ENCODE results near the gene LYG1. TPM values are rescaled to one million over a fixed set of nuclear protein-coding genes. Genes with fewer than 3 reads are reported as not detected.

The LYG1 gene
- total RNA-seq, 6 experiments from 2014 or later = 0.23 to 0.70 (median 0.27) TPM; not detected in 1

- H3K4me1 Mint-ChIP-seq (ENCODE audit: low read depth) = no peaks in the 10 kb centered on the region
- H3K27ac Mint-ChIP-seq = no peak overlapping the region
- no peak for DNase-seq
- no peak overlapping the region for H3K4me3 Mint-ChIP-seq
- H3K27me3 Mint-ChIP-seq (ENCODE audit: insufficient read depth) = no peaks in the 10 kb centered on the region; the same call in 1 of the 2 replicates
- no peaks in the 10 kb centered on the region for H3K36me3 Mint-ChIP-seq (ENCODE audit: low read depth)
- TF ChIP-seq CTCF (IDR thresholded peaks at IDR 0.05) = no peak
- no peaks in the 10 kb centered on the region for H3K9me3 Mint-ChIP-seq
These were observed 60.6 kb downstream of the LYG1 start for GRCh38 chr2:99240431-99240830.

- Mint-ChIP-seq H3K9me3 (no peaks in the 10 kb centered on the region), H3K27ac (no peak overlapping the region), H3K4me3 (no peak overlapping the region), H3K27me3 (ENCODE audit: insufficient read depth) (no peaks in the 10 kb centered on the region; the same call in 1 of the 2 replicates), H3K36me3 (ENCODE audit: low read depth) (no peaks in the 10 kb centered on the region), H3K4me1 (ENCODE audit: low read depth) (no peaks in the 10 kb centered on the region)
- DNase-seq = no peak
- TF ChIP-seq CTCF (IDR thresholded peaks at IDR 0.05) = no peak
These were observed 62.4 kb downstream of the LYG1 start for GRCh38 chr2:99238599-99238998.

Other genes with a start within 250 kb of the LYG1 start
- not detected for gene C2orf15, start 159.5 kb downstream of the LYG1 start, total RNA-seq (2021; fragmentation: NEBNext Ultra II Directional; extraction: Animal tissue kit (Norgen Biotek cat#: 25700))
- gene TSGA10, start 146.3 kb downstream of the LYG1 start, total RNA-seq (2021; fragmentation: NEBNext Ultra II Directional; extraction: Animal tissue kit (Norgen Biotek cat#: 25700)) = 1 to 10 TPM in 4 of 6 experiments, under 1 TPM in 2; 0.83 to 2.0 (median 1.3) TPM
- 1 to 10 TPM; 2.5 to 3.8 (median 3.3) TPM for gene LIPT1, start 146.2 kb downstream of the LYG1 start, total RNA-seq (2021; fragmentation: NEBNext Ultra II Directional; extraction: Animal tissue kit (Norgen Biotek cat#: 25700))
- gene MITD1, start 120.1 kb downstream of the LYG1 start, total RNA-seq (2021; fragmentation: NEBNext Ultra II Directional; extraction: Animal tissue kit (Norgen Biotek cat#: 25700)) = 10 to 100 TPM; 12.5 to 19.5 (median 17.3) TPM
- gene MRPL30, start 120.0 kb downstream of the LYG1 start, total RNA-seq (2021; fragmentation: NEBNext Ultra II Directional; extraction: Animal tissue kit (Norgen Biotek cat#: 25700)) = 10 to 100 TPM; 25.6 to 31.8 (median 29.6) TPM
- gene LYG2, start 45.5 kb downstream of the LYG1 start, total RNA-seq (2021; fragmentation: NEBNext Ultra II Directional; extraction: Animal tissue kit (Norgen Biotek cat#: 25700)) = not detected
- gene TXNDC9, start 35.1 kb upstream of the LYG1 start, total RNA-seq (2021; fragmentation: NEBNext Ultra II Directional; extraction: Animal tissue kit (Norgen Biotek cat#: 25700)) = 10 to 100 TPM; 40.3 to 47.9 (median 43.9) TPM
- gene EIF5B, start 36.2 kb upstream of the LYG1 start, total RNA-seq (2021; fragmentation: NEBNext Ultra II Directional; extraction: Animal tissue kit (Norgen Biotek cat#: 25700)) = 10 to 100 TPM; 43.9 to 51.1 (median 47.8) TPM
- 10 to 100 TPM; 17.0 to 19.2 (median 18.6) TPM for gene REV1, start 188.8 kb upstream of the LYG1 start, total RNA-seq (2021; fragmentation: NEBNext Ultra II Directional; extraction: Animal tissue kit (Norgen Biotek cat#: 25700))

Data from HFFc6 (cell line).